ENCODE data around the gene MRC1.

MRC1 gene

GRCh38 chr10:17793823-17794644, 15.1 kb upstream of the MRC1 start:
- no peak for FAIRE-seq
- no peak for DNase-seq (ENCODE audit: insufficient read length, low spot score)
- TF ChIP-seq PAX5 (IDR thresholded peaks at IDR 0.05; ENCODE audit: insufficient read depth, low read length, severe bottlenecking) (no peak), POLR2A (IDR thresholded peaks at IDR 0.05; ENCODE audit: low read depth, low read length) (no peak), TAF1 (IDR thresholded peaks at IDR 0.05; ENCODE audit: low read depth, low read length) (no peak), SPI1 (IDR thresholded peaks at IDR 0.05; ENCODE audit: low read depth, low read length) (no peak), POLR2AphosphoS5 (IDR thresholded peaks at IDR 0.05; ENCODE audit: low read depth, low read length) (no peak), POU2F2 (IDR thresholded peaks at IDR 0.05; ENCODE audit: low read depth, low read length) (no peak)

GRCh38 chr10:17795083-17795482, 14.1 kb upstream of the MRC1 start:
- DNase-seq (ENCODE audit: insufficient read length, low spot score) (no peak), FAIRE-seq (no peak)
- no peak for TF ChIP-seq PAX5 (IDR thresholded peaks at IDR 0.05; ENCODE audit: insufficient read depth, low read length, severe bottlenecking)
- no peak for TF ChIP-seq SPI1 (IDR thresholded peaks at IDR 0.05; ENCODE audit: low read depth, low read length)
- TF ChIP-seq TAF1 (IDR thresholded peaks at IDR 0.05; ENCODE audit: low read depth, low read length), result no peak
- TF ChIP-seq POLR2AphosphoS5 (IDR thresholded peaks at IDR 0.05; ENCODE audit: low read depth, low read length), result no peak
- TF ChIP-seq POLR2A (IDR thresholded peaks at IDR 0.05; ENCODE audit: low read depth, low read length), result no peak
- no peak for TF ChIP-seq POU2F2 (IDR thresholded peaks at IDR 0.05; ENCODE audit: low read depth, low read length)

DNA sequence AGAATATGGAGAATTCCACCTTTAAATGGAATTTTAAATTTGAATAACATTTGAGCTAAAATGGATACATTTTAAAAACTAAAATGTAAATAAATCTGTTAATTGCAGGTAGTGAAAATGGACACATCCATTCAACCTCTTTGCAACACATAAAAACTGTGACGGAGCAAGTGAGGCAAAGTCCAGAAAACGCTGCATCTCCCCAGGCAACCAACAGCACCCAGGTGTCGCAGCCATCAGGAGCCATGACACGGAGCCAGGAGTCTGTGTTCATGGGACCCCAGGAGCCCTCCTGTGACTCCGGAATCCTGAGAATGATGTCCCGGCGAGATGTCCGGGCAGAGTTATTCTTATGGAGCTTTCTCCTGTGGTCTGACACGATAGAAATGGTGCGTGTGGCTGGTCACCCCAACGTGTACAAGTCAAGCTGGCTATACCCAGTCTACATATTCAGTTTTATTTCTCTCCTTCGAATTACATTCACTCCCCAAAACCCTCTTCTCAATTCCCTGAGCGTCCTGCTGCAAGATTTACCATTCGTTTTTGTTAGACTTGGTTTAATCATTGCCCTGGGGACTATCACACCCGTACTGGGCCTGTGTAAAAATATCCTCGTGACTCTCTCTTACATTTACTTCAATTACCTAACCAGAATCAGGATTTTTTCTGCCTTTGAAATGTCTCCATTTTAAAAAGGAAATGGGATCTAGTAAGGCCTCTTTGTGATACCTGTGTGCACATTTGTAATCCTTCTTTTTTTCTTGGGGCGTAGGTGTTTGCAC, 13.1 kb upstream of the MRC1 start:
- no peak for TF ChIP-seq POLR2AphosphoS5 (IDR thresholded peaks at IDR 0.05; ENCODE audit: low read depth, low read length)
- no peak for TF ChIP-seq POU2F2 (IDR thresholded peaks at IDR 0.05; ENCODE audit: low read depth, low read length)
- TF ChIP-seq TAF1 (IDR thresholded peaks at IDR 0.05; ENCODE audit: low read depth, low read length), result no peak
- no peak for TF ChIP-seq SPI1 (IDR thresholded peaks at IDR 0.05; ENCODE audit: low read depth, low read length)
- no peak for TF ChIP-seq PAX5 (IDR thresholded peaks at IDR 0.05; ENCODE audit: insufficient read depth, low read length, severe bottlenecking)
- DNase-seq (ENCODE audit: insufficient read length, low spot score), result no peak
- no peak for FAIRE-seq

DNA sequence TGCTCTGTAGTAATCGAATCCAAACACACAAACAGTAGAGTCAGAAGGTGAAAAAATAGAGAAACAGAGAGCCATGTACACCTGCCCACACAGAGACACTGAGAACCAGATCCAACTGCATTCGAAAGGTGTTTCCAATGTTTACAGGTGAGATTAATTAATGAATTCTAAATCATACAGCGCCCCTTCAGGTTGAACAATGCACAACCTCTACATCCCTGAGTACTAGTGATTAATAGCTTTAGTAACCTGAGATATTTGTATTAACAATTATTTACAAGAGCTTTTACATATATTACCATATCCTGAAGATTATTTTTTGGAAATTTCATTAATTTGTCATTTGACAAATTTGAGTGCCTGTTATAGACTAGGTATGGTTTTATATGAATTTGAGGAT, 7.6 kb upstream of the MRC1 start:
- no peak for FAIRE-seq
- no peak for TF ChIP-seq TAF1 (IDR thresholded peaks at IDR 0.05; ENCODE audit: low read depth, low read length)
- TF ChIP-seq SPI1 (IDR thresholded peaks at IDR 0.05; ENCODE audit: low read depth, low read length), result no peak
- TF ChIP-seq POU2F2 (IDR thresholded peaks at IDR 0.05; ENCODE audit: low read depth, low read length), result no peak
- TF ChIP-seq POLR2AphosphoS5 (IDR thresholded peaks at IDR 0.05; ENCODE audit: low read depth, low read length), result no peak
- TF ChIP-seq PAX5 (IDR thresholded peaks at IDR 0.05; ENCODE audit: insufficient read depth, low read length, severe bottlenecking), result no peak
- TF ChIP-seq POLR2A (IDR thresholded peaks at IDR 0.05; ENCODE audit: low read depth, low read length), result no peak
- DNase-seq (ENCODE audit: insufficient read length, low spot score), result no peak

- no peak for DNase-seq (ENCODE audit: insufficient read length, low spot score)
- no peak for FAIRE-seq
- no peak for TF ChIP-seq PAX5 (IDR thresholded peaks at IDR 0.05; ENCODE audit: insufficient read depth, low read length, severe bottlenecking)
Observed at GRCh38 chr10:17802350-17802749, 6.8 kb upstream of the MRC1 start.

DNA sequence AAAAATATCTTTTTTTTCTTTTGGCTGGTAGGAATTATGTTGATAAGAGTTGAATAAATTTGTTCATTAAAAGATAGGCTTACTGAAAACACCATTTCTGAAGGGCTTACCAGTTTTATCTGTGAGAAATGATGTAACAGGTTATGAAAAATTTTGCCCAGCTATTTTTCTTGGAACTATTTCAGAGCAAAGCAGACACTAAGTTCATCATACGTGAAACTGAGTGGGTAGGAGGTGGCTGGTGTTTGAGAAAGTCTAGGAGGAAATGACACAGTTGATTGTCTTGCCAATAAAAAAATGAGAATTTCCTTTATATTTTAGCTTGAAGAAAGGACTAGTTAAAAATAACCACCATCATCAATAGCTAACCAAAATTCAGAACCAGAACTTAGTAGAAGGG, 6.2 kb upstream of the MRC1 start:
- DNase-seq (ENCODE audit: insufficient read length, low spot score) (no peak), FAIRE-seq (no peak)

DNA sequence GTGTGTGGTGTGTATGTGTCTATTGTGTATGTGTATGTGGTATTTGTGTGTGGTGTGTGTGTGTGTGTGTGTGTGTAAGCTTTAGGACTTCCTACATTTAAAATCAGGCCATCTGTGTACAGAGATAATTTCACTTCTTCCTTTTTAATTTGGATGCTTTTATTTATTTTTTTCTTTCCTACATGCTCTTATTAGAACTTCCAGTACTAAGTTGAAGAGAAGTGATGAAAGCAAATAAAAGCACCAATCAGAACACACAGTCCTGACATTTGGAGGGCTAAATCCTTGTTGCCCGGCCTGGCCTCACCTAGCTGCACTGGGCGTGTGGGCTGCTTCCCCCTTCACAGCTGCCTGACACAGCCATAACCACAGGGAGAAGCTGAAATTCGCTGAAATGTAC, 3.8 kb upstream of the MRC1 start:
- no peak for FAIRE-seq
- TF ChIP-seq PAX5 (IDR thresholded peaks at IDR 0.05; ENCODE audit: insufficient read depth, low read length, severe bottlenecking) (no peak), POLR2A (IDR thresholded peaks at IDR 0.05; ENCODE audit: low read depth, low read length) (no peak), POU2F2 (IDR thresholded peaks at IDR 0.05; ENCODE audit: low read depth, low read length) (no peak), SPI1 (IDR thresholded peaks at IDR 0.05; ENCODE audit: low read depth, low read length) (no peak), TAF1 (IDR thresholded peaks at IDR 0.05; ENCODE audit: low read depth, low read length) (no peak), POLR2AphosphoS5 (IDR thresholded peaks at IDR 0.05; ENCODE audit: low read depth, low read length) (no peak)
- no peak for DNase-seq (ENCODE audit: insufficient read length, low spot score)

More for the DNA sequence above, 6.2 kb upstream of the MRC1 start:
- no peak for TF ChIP-seq POLR2AphosphoS5 (IDR thresholded peaks at IDR 0.05; ENCODE audit: low read depth, low read length)
- no peak for TF ChIP-seq POU2F2 (IDR thresholded peaks at IDR 0.05; ENCODE audit: low read depth, low read length)
- TF ChIP-seq SPI1 (IDR thresholded peaks at IDR 0.05; ENCODE audit: low read depth, low read length), result no peak
- TF ChIP-seq PAX5 (IDR thresholded peaks at IDR 0.05; ENCODE audit: insufficient read depth, low read length, severe bottlenecking), result no peak
- no peak for TF ChIP-seq POLR2A (IDR thresholded peaks at IDR 0.05; ENCODE audit: low read depth, low read length)
- no peak for TF ChIP-seq TAF1 (IDR thresholded peaks at IDR 0.05; ENCODE audit: low read depth, low read length)

- no peak for FAIRE-seq
- no peak for TF ChIP-seq POLR2A (IDR thresholded peaks at IDR 0.05; ENCODE audit: low read depth, low read length)
- TF ChIP-seq PAX5 (IDR thresholded peaks at IDR 0.05; ENCODE audit: insufficient read depth, low read length, severe bottlenecking), result no peak
- no peak for TF ChIP-seq SPI1 (IDR thresholded peaks at IDR 0.05; ENCODE audit: low read depth, low read length)
- no peak for TF ChIP-seq POLR2AphosphoS5 (IDR thresholded peaks at IDR 0.05; ENCODE audit: low read depth, low read length)
- no peak for TF ChIP-seq TAF1 (IDR thresholded peaks at IDR 0.05; ENCODE audit: low read depth, low read length)
- TF ChIP-seq POU2F2 (IDR thresholded peaks at IDR 0.05; ENCODE audit: low read depth, low read length), result no peak
- no peak for DNase-seq (ENCODE audit: insufficient read length, low spot score)
Observed at GRCh38 chr10:17805921-17806577, 3.1 kb upstream of the MRC1 start.

Measured in GM12891 (cell line).